GM18498 (cell line): Measurements from ENCODE around the gene SUPT16H.

Experiments used
- ATAC-seq: cut with Tn5 transposase; IDR thresholded peaks from one replicate; pipeline ENCODE4 v1.9.1; 2021; ENCODE audit warnings: mild to moderate bottlenecking, moderate library complexity; ENCODE audit not compliant: unreplicated experiment

Gene SUPT16H

GRCh38 chr14:21369949-21370679 lies 13.7 kb downstream of the SUPT16H start:
- no peak for ATAC-seq

DNA sequence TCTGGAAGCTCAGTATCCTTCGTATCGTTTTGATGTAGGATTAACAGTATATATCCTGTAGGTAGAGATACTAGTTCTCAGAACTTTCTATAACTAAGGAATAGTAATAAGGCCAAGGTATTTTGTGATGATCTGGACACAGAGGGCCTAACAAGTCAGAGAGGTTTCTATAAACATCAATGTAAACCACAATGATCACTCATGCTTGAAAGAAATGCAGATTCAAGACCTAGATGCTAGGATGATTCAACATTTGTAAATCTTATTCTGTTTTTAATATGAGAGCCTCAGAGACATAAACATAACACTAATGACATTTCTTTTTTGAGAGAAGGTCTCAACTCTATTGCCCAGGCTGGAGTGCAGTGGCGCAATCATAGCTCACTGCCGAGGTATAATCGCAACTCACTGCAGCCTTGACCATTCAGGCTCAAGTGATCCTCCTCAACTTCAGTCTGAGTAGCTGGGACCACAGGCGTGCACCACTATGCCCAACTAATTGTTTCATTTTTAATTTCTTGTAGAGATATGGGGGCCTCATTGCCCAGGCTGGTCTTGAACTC lies 16.2 kb downstream of the SUPT16H start:
- no peak for ATAC-seq

DNA sequence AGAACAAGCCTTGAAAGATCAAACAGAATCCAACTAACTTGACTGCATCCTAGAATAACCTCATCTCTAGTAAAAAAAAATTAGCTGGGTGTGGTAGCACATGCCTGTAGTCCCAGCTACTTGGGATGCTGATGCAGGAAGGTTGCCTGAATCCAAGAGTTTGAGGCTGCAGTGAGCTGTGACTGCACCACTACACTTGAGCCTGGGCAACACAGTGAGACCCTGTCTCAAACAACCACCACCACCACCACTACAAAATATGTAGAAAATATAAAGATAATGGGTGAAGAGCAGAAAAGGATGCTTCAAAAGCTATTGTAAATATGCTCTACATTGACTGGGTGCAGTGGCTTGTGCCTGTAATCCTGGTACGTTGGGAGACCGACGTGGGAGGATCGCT lies 27.3 kb downstream of the SUPT16H start:
- no peak for ATAC-seq

GRCh38 chr14:21352587-21352986 lies 31.2 kb downstream of the SUPT16H start:
- ATAC-seq, result no peak

DNA sequence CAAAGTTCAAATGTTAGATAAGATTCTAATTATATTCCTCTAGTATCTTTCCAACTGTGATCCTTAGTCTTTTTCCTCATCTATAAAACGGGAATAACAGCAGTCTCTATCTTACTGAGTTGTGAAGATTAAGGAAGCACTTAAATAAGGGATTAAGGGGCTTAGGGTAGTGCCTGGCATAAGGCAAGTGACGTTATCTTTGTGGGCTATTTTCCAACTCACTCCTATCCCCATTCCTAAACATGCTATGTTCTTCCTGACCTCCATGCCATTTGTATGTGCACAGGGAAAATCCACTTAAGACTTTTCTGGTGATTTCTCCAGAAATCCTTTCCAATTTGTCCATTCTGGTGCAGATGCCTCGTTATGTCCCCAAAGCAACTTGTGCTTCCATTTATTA lies 33.3 kb downstream of the SUPT16H start:
- ATAC-seq, result no peak

- ATAC-seq, result no peak
Measured at GRCh38 chr14:21347201-21347600, 36.6 kb downstream of the SUPT16H start.

- no peak for ATAC-seq
Measured at GRCh38 chr14:21346532-21347135, 37.2 kb downstream of the SUPT16H start.

- no peak for ATAC-seq
Measured at GRCh38 chr14:21343035-21343794, 40.6 kb downstream of the SUPT16H start.

DNA sequence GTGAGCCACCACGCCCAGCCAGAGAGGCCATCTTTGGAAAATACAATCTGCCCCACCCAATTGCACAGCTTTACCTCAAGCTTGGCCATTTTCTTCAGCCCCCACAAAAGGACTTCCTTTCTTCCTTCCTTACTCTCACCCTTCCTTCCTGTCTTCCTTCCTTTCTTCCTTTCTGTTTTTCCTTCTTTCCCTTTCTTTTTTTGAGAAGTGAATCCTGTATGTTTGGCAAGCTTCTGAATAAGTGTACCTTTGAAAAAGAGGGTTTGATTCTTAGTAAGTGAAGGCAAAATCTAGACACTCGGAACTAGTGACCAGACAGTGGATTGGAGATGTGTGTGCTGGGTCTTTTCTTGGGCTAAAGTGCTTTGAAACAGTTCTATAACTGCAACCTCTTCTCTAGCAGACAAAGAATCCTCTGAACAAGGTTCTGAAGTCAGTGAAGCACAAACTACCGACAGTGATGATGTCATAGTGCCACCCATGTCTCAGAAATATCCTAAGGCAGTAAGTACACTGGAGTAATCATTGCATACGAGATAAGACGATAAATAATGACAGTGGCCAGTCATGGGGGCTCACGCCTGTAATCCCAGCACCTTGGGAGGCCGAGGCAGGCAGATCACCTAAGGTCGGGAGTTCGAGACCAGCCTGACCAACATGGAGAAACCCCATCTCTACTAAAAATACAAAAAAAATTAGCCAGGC lies 49.5 kb downstream of the SUPT16H start:
- no peak for ATAC-seq

- no peak for ATAC-seq
Measured at GRCh38 chr14:21332950-21333349, 50.9 kb downstream of the SUPT16H start.

- no peak for ATAC-seq
Measured at GRCh38 chr14:21326972-21327371, 56.8 kb downstream of the SUPT16H start.

DNA sequence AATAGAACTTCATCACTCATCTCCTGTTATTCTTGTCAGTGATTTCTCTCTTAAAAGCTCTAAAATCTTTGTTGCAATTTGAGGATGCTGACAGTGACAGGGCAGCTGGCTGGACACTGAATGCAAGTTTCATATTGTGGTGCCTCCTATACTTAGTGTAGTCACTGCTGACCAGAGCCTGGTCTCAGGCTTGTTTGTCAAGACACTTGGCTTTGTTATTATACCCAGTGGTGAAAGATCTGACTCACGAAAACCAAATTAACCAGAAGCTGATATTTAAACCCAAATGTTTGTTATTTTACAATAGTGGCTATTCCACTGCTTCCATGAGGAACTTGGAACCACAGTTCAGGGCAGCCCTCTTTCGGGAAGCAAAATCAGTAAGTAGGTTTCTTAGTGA lies 61.1 kb downstream of the SUPT16H start:
- no peak for ATAC-seq

DNA sequence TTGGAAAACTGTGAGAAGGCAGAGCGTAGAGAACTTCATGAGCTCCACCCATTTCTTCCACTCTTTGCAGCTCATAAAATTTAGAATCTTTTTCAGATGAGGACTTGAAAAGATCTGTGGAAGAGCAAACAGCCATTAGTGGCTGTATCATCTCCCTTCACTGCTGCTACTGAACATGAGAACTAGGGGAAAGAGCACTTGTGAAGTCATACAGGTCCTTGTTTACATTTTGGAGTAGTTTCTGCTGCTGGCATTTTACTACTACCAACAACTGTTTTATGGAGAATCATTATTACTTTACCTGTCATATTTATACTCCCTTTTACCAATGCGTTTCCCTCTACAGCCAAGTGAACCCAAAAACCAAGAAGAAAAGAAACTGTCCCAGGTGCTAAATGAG lies 62.9 kb downstream of the SUPT16H start:
- ATAC-seq, result no peak

GRCh38 chr14:21317398-21317797 lies 66.4 kb downstream of the SUPT16H start:
- ATAC-seq, result no peak

- ATAC-seq, result no peak
Measured at GRCh38 chr14:21313512-21313911, 70.3 kb downstream of the SUPT16H start.

DNA sequence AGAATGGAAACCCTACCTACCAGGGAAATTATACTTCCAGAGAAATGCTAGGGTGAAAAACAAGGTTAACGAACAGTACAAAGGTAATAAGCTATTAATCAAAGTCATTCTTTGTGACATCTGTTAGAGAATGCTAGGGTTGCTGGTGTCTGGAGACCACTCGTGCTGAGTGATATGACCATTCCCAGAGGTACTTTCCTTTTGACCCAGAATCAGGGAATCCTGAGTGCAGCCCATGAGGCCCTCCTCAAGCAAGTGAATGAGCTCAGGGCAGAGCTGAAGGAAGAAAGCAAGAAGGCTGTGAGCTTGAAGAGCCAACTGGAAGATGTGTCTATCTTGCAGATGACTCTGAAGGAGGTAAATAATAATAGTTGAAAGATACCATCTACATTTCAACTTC lies 72.2 kb downstream of the SUPT16H start:
- ATAC-seq, result no peak

DNA sequence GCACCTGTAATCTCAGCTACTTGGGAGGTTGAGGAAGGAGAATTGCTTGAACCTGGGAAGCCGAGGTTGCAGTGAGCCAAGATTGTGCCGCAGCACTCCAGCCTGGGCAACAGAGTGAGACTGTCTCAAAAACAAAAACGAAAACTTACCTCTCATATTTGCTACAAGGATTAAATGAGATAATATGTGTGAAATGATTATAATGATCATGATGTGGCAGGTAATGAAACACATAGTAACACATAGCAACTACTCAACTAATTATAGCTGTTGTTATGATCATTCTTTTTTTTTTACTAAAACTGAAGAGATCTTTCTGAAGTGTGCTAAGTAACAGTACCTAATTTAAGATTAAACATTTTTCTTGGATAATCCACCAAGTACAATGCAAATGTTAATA lies 73.9 kb downstream of the SUPT16H start:
- no peak for ATAC-seq

GRCh38 chr14:21309238-21309636 lies 74.6 kb downstream of the SUPT16H start:
- peak; percentile 3 for ATAC-seq

DNA sequence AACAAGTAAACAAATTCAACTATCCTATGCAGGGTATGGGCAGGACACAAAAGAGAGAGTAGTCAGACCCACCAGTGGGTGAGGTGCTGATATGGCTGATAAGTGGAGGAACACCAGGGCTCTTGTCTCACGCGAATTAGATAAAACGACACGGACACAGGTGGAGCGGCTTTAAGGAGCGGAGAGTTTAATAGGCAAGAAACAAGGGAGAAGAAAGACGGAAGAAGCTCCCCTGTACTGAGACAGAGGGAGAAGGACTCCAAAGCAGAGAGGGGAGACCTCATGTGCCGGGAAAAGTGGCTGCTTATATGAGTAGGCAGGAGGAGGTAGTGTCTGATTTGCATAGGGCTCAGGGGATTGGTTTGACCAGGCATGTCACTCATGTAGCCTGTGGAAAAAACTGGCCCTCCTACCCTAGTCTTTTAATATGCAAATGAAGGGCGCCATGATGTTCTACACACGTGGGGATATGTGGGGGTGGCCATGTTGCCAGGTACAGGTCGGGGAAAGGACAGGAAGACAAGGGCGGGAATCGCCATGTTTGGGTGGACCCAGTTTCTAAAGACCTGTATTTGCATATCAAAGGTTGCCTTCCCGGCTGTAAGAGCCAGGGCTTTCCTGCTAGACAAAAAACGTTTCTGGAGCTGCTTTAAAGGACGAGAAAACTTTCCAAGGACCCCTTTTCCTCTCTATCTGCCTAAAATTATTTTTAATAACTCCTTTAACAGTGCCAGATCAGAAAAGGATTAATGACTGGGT lies 75.2 kb downstream of the SUPT16H start:
- peak; percentile 82 for ATAC-seq

GRCh38 chr14:21308132-21308478 lies 75.7 kb downstream of the SUPT16H start:
- peak; percentile 41 for ATAC-seq
